ENCODE results near the gene OR2D3.
"Not testable (repeated sequence)": the region's sequence is repeated elsewhere in the genome, so short reads cannot be mapped to it uniquely, and the experiment has no call there.

Gene OR2D3

GRCh38 chr11:6931146-6931713, 10.4 kb downstream of the OR2D3 start:
- no peak for DNase-seq

- DNase-seq, result no peak
Measured at GRCh38 chr11:6932145-6932544, 11.3 kb downstream of the OR2D3 start.

GRCh38 chr11:6941970-6942369, 21.2 kb downstream of the OR2D3 start:
- DNase-seq, result no peak

- DNase-seq, result no peak
Measured at GRCh38 chr11:6943131-6943530, 22.3 kb downstream of the OR2D3 start.

- not testable (repeated sequence) for DNase-seq
Measured at GRCh38 chr11:6954248-6954647, 33.4 kb downstream of the OR2D3 start.

GRCh38 chr11:6962141-6962540, 41.3 kb downstream of the OR2D3 start:
- no peak for DNase-seq

GRCh38 chr11:6962673-6963072, 41.9 kb downstream of the OR2D3 start:
- DNase-seq, result no peak

GRCh38 chr11:6968816-6969215, 48.0 kb downstream of the OR2D3 start:
- DNase-seq, result no peak

GRCh38 chr11:6969854-6970253, 49.1 kb downstream of the OR2D3 start:
- DNase-seq, result not testable (repeated sequence)

All from activated CD4-positive, alpha-beta T cell treated with anti-CD3 and anti-CD28 coated beads, Interleukin-2, amount 50 U/mL, for 4 hours (primary cell).